ENCODE data around the gene MACROH2A1. TPM values are rescaled to one million over a fixed set of nuclear protein-coding genes. Genes with fewer than 3 reads are reported as not detected.

The MACROH2A1 gene
- total RNA-seq, 2 experiments from 2014 or later = 159 to 190 TPM

DNA sequence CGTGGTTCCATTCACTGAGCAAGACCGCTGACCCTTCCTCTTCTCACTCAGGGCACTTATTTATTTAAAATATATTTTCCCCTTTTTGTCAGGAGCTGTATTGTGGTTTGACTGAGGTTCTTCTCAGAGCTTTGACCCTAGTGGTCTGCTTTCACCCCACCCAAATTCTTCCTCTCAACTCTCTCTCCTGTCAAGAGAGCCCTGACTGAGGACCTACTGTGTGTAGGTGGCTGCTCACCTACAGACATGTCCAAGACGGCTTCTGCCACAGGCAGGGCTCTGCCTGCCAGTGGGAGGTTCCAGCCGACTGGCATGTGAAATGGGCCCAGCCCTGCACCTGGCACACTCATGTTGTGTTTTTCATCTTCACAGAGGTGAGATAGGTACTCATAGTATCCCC is 42.9 kb upstream of the MACROH2A1 start:
- Mint-ChIP-seq H3K4me3 (no peak overlapping the region), H3K36me3 (ENCODE audit: low read depth) (no peaks in the 10 kb centered on the region), H3K27me3 (peaks cover 2% of the 10 kb centered on the region), H3K4me1 (no peaks in the 10 kb centered on the region), H3K27ac (no peak overlapping the region), H3K9me3 (ENCODE audit: low read depth) (no peaks in the 10 kb centered on the region)
- DNase-seq (no peak), ATAC-seq (no peak)
- intact Hi-C loops (cut with DNase I, micrococcal nuclease) = no loop called here
- ChIA-PET POLR2A (no interaction called here), CTCF (interaction anchor here (0.7 to 4.3 kb wide), 2 partner anchors 16 to 24 kb away, joined by 3 to 18 read pairs; no protein-coding TSS in a partner anchor)

DNA sequence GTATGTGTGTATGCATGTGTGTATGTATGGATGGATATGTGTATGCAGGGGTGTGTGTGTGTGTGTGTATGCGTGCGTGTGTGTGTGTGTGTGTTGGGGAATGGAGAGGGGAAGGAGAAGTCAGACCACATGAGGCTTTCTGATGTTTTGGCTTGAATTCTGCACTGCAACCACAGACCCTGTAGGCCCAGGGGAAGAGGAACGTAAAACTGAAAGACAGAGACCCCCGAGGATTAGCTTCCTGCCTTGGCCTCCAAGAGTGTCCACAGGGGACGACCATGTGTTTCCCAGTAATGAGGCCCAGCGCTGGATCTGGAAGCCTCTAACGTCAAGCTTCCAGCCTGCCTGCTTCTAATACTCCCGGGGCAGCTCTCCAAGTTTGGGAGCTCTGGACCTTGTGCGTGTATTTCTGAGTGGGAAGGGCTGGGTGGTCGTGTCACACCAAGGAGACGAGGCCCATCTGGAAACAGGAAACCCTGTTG is 42.4 kb upstream of the MACROH2A1 start:
- DNase-seq (no peak), ATAC-seq (no peak)
- intact Hi-C loops (cut with DNase I, micrococcal nuclease) = no loop called here
- ChIA-PET POLR2A (no interaction called here), CTCF (interaction anchor here (1.3 to 4.3 kb wide), 2 partner anchors 16 to 17 kb away, joined by 3 to 18 read pairs; no protein-coding TSS in a partner anchor)
- Mint-ChIP-seq H3K27me3 (peaks cover 3% of the 10 kb centered on the region), H3K4me1 (no peaks in the 10 kb centered on the region), H3K27ac (no peak overlapping the region), H3K4me3 (no peak overlapping the region), H3K36me3 (ENCODE audit: low read depth) (no peaks in the 10 kb centered on the region), H3K9me3 (ENCODE audit: low read depth) (no peaks in the 10 kb centered on the region)

DNA sequence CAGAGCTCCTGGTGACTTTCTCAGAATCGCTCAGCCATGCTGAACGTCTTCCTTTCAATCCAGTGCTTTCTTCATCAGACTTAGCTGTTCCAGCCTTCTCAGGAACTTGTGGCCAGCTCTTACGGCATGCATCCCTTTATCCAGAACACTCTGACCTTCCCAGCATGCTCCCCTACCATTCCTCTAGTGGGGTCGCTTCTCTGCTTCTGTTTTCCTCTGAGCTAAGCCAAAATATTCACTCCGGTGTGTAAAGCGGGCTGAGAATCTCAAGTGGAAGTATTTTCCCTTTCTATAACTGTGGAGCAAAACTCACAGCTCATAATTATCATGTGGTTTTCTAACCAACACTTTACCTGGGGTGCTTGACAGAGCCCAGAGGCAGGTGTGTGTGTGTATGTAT is 41.9 kb upstream of the MACROH2A1 start:
- peaks cover 5% of the 10 kb centered on the region for H3K27me3 Mint-ChIP-seq
- ATAC-seq (no peak), DNase-seq (no peak)
- ChIA-PET CTCF (interaction anchor here (1.3 to 4.3 kb wide), 2 partner anchors 15 to 17 kb away, joined by 3 to 18 read pairs; no protein-coding TSS in a partner anchor), POLR2A (no interaction called here)
- no peaks in the 10 kb centered on the region for H3K9me3 Mint-ChIP-seq (ENCODE audit: low read depth)
- no peaks in the 10 kb centered on the region for H3K36me3 Mint-ChIP-seq (ENCODE audit: low read depth)
- H3K4me3 Mint-ChIP-seq = no peak overlapping the region
- intact Hi-C loops (cut with DNase I, micrococcal nuclease) = no loop called here
- no peak overlapping the region for H3K27ac Mint-ChIP-seq
- H3K4me1 Mint-ChIP-seq = no peaks in the 10 kb centered on the region

DNA sequence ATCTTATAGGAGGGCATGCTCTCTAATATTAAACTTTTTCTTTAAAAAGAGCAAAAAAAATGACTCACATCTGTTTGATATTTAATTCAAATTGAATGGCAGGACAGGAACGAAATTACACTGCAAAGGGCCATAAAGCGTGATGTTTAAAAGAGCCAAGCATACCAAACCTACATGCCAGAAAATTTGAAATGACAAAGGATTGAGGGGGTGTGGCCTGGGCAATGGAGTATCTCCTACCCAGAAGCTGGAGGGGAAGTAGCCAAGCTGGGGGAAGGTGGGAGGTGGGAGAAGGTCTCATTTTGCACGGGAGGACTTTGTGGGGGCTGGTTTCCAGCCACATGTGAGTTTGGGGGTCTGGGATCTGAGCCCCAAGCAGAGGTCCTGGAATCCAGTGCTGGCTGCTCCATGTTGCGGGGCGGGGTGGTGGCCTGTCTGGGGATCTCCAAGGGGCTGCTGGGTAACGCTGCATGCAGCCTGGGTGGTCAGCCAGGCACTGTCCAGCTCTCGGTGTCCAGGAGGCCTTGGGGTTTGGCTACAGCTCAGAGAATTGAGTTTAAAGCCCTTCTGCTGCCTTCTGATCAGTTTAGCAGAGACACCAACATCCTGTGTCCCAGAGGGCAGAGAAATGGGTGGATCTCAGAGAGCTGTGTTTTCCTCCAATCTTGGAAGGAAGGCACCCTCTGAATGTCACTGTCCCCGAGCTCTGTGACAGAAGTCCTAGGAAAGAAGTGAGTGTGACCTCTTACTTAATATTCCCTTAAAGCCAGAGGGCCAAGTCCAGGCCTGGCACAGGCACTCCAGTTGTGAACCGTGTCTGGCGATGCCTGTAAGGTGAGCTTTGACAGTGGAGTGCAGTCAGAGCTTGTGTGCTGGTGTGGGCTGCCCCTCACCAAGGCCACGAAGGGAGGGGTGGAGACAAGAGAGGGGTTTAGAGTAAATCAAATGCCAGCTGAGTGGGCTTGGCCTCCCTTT is 40.5 kb upstream of the MACROH2A1 start:
- POLR2A ChIA-PET = no interaction called here
- no peaks in the 10 kb centered on the region for H3K4me1 Mint-ChIP-seq

DNA sequence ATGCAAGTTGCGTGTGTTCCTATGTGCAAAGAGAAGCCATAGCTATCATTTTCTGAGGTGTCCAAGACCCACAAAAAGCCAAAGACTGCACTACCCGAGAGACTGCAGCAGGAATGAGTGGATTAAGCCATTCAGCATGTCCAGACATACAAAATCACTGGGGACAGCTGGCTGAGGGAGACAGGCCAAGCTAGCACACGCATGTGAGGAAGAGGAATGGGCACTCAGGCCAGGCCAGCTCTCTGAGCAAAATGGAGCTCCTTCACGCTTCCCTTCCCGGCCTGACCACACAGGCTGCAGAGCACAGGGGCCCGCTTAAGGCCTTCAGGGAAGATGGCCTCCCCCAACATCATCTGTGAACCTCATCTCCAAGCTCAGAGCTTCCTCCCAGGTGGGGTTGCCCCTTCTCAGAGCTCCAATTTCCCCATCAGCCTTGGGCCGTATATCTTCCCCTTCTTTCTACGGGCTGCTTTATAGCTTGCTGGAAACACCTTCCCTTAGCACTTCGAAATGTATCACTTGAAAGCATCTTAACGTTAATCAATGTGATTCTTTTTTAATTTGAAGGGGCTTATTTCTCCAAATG is 39.7 kb upstream of the MACROH2A1 start:
- Mint-ChIP-seq H3K9me3 (ENCODE audit: low read depth) (no peaks in the 10 kb centered on the region), H3K4me1 (no peaks in the 10 kb centered on the region), H3K27ac (no peak overlapping the region), H3K36me3 (ENCODE audit: low read depth) (no peaks in the 10 kb centered on the region), H3K27me3 (peaks cover 5% of the 10 kb centered on the region), H3K4me3 (no peak overlapping the region)
- CTCF ChIA-PET = interaction anchor here (1.0 to 4.3 kb wide), 3 partner anchors 13 to 23 kb away, joined by 3 to 18 read pairs (median 3); no protein-coding TSS in a partner anchor
- no peak for ATAC-seq
- DNase-seq = no peak
- POLR2A ChIA-PET = no interaction called here
- intact Hi-C loops (cut with DNase I, micrococcal nuclease) = no loop called here

More for the DNA sequence above, 40.5 kb upstream of the MACROH2A1 start:
- no peak overlapping the region for H3K4me3 Mint-ChIP-seq
- no peak overlapping the region for H3K27ac Mint-ChIP-seq
- ATAC-seq (no peak), DNase-seq (no peak)
- H3K27me3 Mint-ChIP-seq = peaks cover 5% of the 10 kb centered on the region
- CTCF ChIA-PET = interaction anchor here (1.0 to 4.3 kb wide), 3 partner anchors 14 to 22 kb away, joined by 3 to 18 read pairs (median 3); no protein-coding TSS in a partner anchor
- intact Hi-C loops (cut with DNase I, micrococcal nuclease) = no loop called here
- H3K36me3 Mint-ChIP-seq (ENCODE audit: low read depth) = no peaks in the 10 kb centered on the region
- H3K9me3 Mint-ChIP-seq (ENCODE audit: low read depth) = no peaks in the 10 kb centered on the region

DNA sequence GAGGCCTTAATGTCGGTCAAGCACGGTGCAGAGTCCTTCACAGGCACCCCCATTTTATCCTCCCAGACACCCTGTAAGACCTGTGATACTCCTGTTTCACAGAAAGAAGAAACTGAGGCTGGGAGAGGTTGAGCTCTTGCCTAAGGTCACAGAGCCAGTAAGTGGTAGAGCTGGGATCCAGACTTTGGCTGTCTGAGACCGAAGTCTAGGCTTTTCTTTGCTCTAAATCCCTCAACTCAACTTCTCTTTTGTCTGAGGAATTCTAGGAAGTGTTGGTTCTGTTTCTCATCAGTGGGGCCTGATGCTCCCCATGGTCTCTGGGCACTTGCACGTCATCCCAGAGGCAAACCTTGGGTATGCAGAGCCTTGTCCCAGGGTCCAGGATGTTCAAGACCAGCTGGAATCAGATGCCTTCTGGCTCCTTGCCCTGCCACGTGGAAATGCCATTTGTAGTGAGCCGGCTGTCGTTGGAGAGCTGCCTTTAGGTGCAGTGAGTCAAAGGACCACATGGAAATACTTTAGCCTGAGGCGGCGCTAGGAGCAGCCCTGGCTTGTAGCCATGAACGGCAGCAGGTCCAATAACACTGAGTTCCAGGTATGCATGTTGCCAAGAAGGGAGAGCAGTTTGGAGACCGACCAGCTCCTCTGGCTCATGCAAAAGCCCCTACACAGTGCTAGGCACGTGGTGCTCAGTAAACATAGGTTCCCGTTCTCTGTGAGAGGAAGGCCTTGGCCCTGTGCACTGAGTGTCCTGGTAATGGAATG is 38.9 kb upstream of the MACROH2A1 start:
- no peak overlapping the region for H3K27ac Mint-ChIP-seq
- peaks cover 5% of the 10 kb centered on the region for H3K27me3 Mint-ChIP-seq
- intact Hi-C loops (cut with DNase I, micrococcal nuclease) = no loop called here
- no peaks in the 10 kb centered on the region for H3K36me3 Mint-ChIP-seq (ENCODE audit: low read depth)
- no peaks in the 10 kb centered on the region for H3K9me3 Mint-ChIP-seq (ENCODE audit: low read depth)
- H3K4me1 Mint-ChIP-seq = no peaks in the 10 kb centered on the region
- CTCF ChIA-PET = interaction anchor here (1.2 to 4.3 kb wide), 2 partner anchors 20 to 24 kb away, joined by 3 to 18 read pairs; no protein-coding TSS in a partner anchor
- POLR2A ChIA-PET = no interaction called here
- no peak overlapping the region for H3K4me3 Mint-ChIP-seq
- ATAC-seq (no peak), DNase-seq (no peak)

DNA sequence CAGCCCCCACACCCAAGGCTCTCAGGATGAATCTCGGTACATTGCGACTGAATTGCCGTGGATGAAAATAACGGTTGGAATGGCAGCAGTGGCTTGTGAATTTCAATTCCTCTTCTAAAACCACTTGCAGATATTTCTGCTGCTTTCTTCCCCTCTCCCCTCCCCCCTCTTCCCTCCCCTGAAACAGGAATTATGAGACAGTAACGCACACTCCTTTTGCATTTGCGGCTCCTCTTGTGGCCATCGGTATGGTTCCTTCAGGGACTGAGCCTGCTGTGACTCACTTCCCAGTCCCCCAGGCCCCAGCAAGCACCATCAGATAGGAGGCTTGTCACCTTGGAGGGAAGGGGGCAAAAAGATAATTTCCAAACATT is 38.4 kb upstream of the MACROH2A1 start:
- no peak for DNase-seq
- Mint-ChIP-seq H3K4me3 (no peak overlapping the region), H3K27me3 (peaks cover 5% of the 10 kb centered on the region), H3K27ac (no peak overlapping the region), H3K36me3 (ENCODE audit: low read depth) (no peaks in the 10 kb centered on the region), H3K9me3 (ENCODE audit: low read depth) (no peaks in the 10 kb centered on the region), H3K4me1 (no peaks in the 10 kb centered on the region)
- CTCF ChIA-PET = no interaction called here
- intact Hi-C loops (cut with DNase I, micrococcal nuclease) = no loop called here
- no peak for ATAC-seq
- POLR2A ChIA-PET = no interaction called here

DNA sequence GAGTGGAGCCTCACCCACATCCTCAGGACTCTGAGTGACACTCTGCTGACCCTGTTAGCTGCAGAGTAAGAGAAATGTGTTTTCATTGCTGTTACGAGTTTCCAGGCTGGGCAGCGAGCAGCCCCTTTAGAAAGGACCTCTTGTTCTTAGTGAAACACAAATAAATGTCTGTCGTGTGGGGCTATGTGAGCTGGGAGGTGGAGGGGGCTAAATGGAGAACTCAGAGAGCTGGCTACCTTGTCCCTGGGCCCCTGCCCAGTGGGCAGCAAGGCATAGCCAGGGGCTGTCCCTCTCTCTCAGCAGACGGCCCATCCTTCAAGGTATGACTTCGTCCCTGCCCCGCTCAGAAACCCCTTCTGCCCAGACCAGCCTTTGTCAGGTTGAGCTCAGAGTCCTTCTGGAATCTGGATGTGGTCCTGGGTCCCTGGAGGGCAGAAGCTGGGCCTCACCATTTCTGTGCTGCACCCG is 38.0 kb upstream of the MACROH2A1 start:
- H3K9me3 Mint-ChIP-seq (ENCODE audit: low read depth) = no peaks in the 10 kb centered on the region
- H3K27ac Mint-ChIP-seq = no peak overlapping the region
- H3K27me3 Mint-ChIP-seq = peaks cover 5% of the 10 kb centered on the region
- no peak overlapping the region for H3K4me3 Mint-ChIP-seq
- no peaks in the 10 kb centered on the region for H3K4me1 Mint-ChIP-seq
- ATAC-seq = no peak
- H3K36me3 Mint-ChIP-seq (ENCODE audit: low read depth) = no peaks in the 10 kb centered on the region
- CTCF ChIA-PET = no interaction called here
- intact Hi-C loops (cut with DNase I, micrococcal nuclease) = no loop called here
- POLR2A ChIA-PET = no interaction called here
- no peak for DNase-seq

DNA sequence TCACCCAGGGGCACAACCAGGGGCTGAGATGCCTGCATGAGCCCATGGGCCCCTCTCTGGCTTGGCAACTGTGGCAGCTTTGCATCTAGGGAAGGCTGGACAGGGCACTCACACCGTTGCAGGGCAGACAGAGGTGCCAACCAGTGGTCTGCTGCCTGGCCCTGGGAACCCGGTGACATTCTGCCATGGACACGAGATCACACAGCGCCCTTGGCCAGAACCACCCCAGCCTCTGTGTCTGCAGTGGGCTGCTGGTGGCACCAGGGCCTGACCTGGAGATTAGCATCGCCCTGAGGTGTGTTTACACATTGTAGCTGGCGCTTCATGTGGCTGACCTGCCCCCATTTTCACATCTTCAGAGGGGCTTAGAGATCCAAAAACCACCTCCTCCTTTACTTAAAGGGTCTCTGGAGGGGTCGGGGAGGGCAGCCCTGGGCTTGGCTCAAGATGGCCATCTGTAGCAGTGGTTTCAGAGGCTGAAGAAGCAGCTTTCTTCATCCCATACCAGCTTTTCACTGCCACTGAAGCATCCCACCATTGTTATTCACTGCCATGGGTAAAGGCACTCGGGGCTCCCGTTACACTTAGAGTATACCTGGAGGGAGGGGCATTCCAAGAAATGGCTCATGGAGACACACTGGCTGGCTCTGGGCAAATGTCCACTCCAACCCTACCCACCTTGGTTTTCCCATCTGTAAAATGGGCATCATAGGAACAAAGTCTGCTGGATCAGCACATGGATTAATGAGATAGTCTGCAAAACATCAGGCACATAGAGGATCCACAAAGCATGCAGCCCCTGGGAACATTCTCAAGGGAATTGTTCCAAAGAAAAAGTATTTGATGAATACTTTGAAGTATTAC is 36.7 kb upstream of the MACROH2A1 start:
- POLR2A ChIA-PET = no interaction called here
- ATAC-seq (no peak), DNase-seq (no peak)
- Mint-ChIP-seq H3K4me1 (no peaks in the 10 kb centered on the region), H3K27me3 (peaks cover 5% of the 10 kb centered on the region), H3K27ac (no peak overlapping the region), H3K4me3 (no peak overlapping the region), H3K9me3 (ENCODE audit: low read depth) (no peaks in the 10 kb centered on the region), H3K36me3 (ENCODE audit: low read depth) (no peaks in the 10 kb centered on the region)
- intact Hi-C loops (cut with DNase I, micrococcal nuclease) = no loop called here
- CTCF ChIA-PET = interaction anchor here (1.0 kb wide), 1 partner anchor 30 kb away, joined by 3 read pairs; no protein-coding TSS in a partner anchor

DNA sequence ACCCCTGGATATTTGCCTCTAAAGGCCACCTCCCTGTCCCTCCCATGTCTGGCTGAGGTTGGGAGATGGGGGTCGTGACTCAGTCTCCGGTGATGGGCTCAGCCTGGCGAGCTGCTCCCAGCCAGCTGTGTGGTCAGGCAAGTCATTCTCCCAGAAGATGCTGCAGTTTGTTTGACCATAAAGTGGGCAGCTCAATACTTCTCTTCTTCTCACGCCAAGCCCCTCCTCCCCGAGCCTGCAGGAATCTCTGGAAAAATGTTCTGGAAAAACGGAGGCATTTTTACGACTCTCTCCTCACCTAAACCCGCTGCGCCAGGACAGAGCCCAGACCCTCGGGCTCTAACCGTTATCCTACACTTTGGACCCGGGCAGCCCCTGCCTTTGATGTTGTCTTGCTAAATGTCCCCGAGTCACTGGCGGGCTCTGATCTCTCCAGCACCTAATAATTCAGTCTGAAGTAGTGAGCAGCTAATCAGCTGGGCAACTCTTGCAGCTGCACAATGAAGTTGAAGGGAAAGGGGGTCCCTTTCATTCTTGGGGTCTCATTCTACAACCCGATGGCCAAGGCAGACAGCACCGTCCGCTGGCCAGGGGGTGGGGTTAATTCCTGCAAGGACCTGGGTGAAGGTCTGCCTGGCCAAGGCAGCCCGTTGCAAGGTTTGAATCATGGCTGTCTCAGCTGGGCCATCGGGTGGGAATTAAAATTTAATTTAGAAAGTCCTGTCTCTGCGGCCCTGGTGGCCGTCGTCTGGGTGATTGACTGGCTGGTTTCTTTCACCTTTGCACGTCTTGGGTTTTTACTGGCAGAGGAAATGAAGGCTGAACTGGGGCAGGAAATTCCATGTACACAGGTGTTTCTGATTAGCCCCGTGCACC is 35.8 kb upstream of the MACROH2A1 start:
- H3K36me3 Mint-ChIP-seq (ENCODE audit: low read depth) = no peaks in the 10 kb centered on the region
- no peaks in the 10 kb centered on the region for H3K9me3 Mint-ChIP-seq (ENCODE audit: low read depth)
- ChIA-PET CTCF (interaction anchor here (1.1 to 1.3 kb wide), 2 partner anchors 9 to 126 kb away, joined by 4 read pairs; no protein-coding TSS in a partner anchor), POLR2A (no interaction called here)
- intact Hi-C loops (cut with DNase I, micrococcal nuclease) = no loop called here
- peaks cover 5% of the 10 kb centered on the region for H3K27me3 Mint-ChIP-seq
- ATAC-seq (no peak), DNase-seq (no peak)
- H3K4me1 Mint-ChIP-seq = no peaks in the 10 kb centered on the region
- no peak overlapping the region for H3K27ac Mint-ChIP-seq
- H3K4me3 Mint-ChIP-seq = no peak overlapping the region
